Lung (tissue), 12 donors: Measurements from ENCODE around the gene PARD3B. TPM values are rescaled to one million over a fixed set of nuclear protein-coding genes. Genes with fewer than 3 reads are reported as not detected.

Experiments used
- ATAC-seq: fragments of 200-7000 bp; cut with Tn5 transposase; one replicate; pipeline ENCODE4 v1.9.1; 2020; ENCODE audit warnings: moderate number of reproducible peaks; ENCODE audit not compliant: insufficient read depth, low FRiP score
- DNase-seq, 3 donors: peaks; one replicate each; pipeline ENCODE4 v3.0.0-alpha.2; 2013 to 2017
- H3K27ac ChIP-seq, 2 donors: one replicate each; pipeline ENCODE4 v1.5.1; 2013; ENCODE audit warnings: mild to moderate bottlenecking in 2 of 2, moderate library complexity in 2 of 2, control low read depth in 1 of 2, inconsistent platforms in 1 of 2, low read depth in 1 of 2, low read length in 1 of 2
- H3K27me3 ChIP-seq, 3 donors: one replicate each; pipeline ENCODE4 v1.5.1; 2013; ENCODE audit warnings: low read length in 2 of 3; ENCODE audit not compliant: control insufficient read depth in 3 of 3, insufficient read depth in 3 of 3
- H3K36me3 ChIP-seq, 4 donors: one replicate each; pipeline ENCODE4 v1.5.1; 2013; ENCODE audit warnings: low read length in 4 of 4, mild to moderate bottlenecking in 1 of 4, moderate library complexity in 1 of 4; ENCODE audit not compliant: control insufficient read depth in 4 of 4, insufficient read depth in 4 of 4
- H3K4me1 ChIP-seq, 5 donors: one replicate each; pipeline ENCODE4 v1.5.1; 2013; ENCODE audit warnings: low read length in 5 of 5, mild to moderate bottlenecking in 2 of 5, moderate library complexity in 1 of 5; ENCODE audit not compliant: control insufficient read depth in 5 of 5, insufficient read depth in 5 of 5
- H3K4me3 ChIP-seq: one replicate; pipeline ENCODE4 v1.5.1; 2013; ENCODE audit warnings: mild to moderate bottlenecking, control low read depth, moderate library complexity
- H3K9ac ChIP-seq, 2 donors: one replicate each; pipeline ENCODE4 v1.5.1; 2013; ENCODE audit warnings: low read length in 2 of 2, control low read depth in 1 of 2; ENCODE audit not compliant: insufficient read depth in 1 of 2
- H3K9me3 ChIP-seq, 4 donors: one replicate each; pipeline ENCODE4 v1.5.1; 2013; ENCODE audit warnings: low read length in 3 of 4, mild to moderate bottlenecking in 1 of 4, moderate library complexity in 1 of 4; ENCODE audit not compliant: control insufficient read depth in 4 of 4, insufficient read depth in 3 of 4
- CTCF ChIP-seq: IDR thresholded peaks from 2 replicates; pipeline ENCODE4 v1.5.1; 2012; ENCODE audit warnings: mild to moderate bottlenecking; ENCODE audit errors: control extremely low read depth, extremely low read depth
- WGBS, 2 donors: extraction: QIAGEN DNeasy Blood & Tissue Kit; methylation state at CpG; one replicate each; pipeline ENCODE4 v1.1.7; 2013; 5-methylcytosine and 5-hydroxymethylcytosine counted together
- polyA plus RNA-seq, 2 donors: library from polyadenylated mRNA; stranded (reverse); fragments of 200-250 nt; gene quantifications; one replicate each; pipeline ENCODE4 v1.2.1, GENCODE V29; 2013
- total RNA-seq, 2 donors: library from RNA; depleted of rRNA in 1 of 2; stranded (reverse); fragments of >200 nt in 1 of 2; gene quantifications; one replicate each; pipeline ENCODE4 v1.2.1, GENCODE V29; 2014 to 2021
- donor health status: control.
- donor health status: control.
- donor health status: Bipolar disorder and iron deficiency.
- donor health status: healthy.
- donor health status: DM: yes; HTN: yes; CAD: no.

Gene PARD3B
- total and polyA plus RNA-seq, 4 donors: 2.4 to 38.7 (median 17.1) TPM

DNA sequence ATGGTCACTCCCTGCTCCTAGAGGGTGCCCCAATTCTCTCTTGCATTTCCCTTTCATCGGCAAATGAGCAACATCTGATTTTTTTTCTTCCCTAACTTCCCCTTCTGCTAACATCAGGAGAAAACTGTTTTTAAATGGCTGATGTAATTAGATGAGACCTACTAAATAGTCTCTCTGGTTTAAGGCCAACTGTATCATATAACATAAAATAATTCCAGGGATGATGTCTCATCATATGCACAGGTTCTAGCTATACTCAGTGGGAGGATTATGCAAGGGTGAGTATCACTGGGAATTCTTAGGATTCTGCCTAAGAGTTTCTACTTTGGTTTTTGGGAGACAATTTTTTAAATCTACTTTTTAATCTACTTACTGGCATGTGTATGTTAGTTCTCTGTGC is 193.4 kb downstream of the PARD3B start:
- Histone ChIP-seq H3K27ac (no peak overlapping the region), H3K9me3 (peaks cover 0 to 2% (median 0%) of the 10 kb centered on the region in 4 donors), H3K4me3 (no peak overlapping the region), H3K27me3 (no peaks in the 10 kb centered on the region), H3K9ac (no peak overlapping the region), H3K4me1 (no peaks in the 10 kb centered on the region), H3K36me3 (no peaks in the 10 kb centered on the region)
- DNase-seq: no peak
- ATAC-seq: no peak
- no peak for TF ChIP-seq CTCF
- WGBS, 2 donors: 60 to 66% methylated on average over 1 of the region's 1 CpG

DNA sequence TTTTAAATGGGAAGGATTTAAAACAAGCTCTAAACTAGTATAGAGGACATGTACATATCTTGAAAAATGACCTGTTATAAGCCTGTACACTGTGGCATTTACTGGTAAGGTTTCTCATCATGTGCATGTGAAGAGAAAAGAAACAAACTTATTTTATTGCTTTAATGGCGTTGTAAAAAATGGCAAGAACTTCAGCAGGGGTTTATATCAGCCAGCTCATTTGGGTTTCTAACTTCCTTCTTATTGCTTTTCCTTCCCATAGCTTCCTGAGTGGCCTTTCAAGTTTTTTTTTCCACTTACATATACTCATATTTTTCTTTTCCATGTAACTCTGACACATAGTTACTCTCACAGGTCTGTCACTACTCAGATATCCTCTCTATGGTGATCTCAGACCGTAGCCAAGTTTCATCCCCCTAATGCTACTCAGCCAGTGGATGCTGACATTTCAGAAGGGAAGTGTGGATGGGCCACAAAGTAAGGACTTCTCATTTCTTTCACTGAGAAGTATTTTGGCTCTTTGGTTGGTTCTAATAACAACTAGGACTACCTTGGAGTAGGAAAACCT is 198.2 kb downstream of the PARD3B start:
- Histone ChIP-seq H3K4me1 (no peaks in the 10 kb centered on the region), H3K27me3 (no peaks in the 10 kb centered on the region), H3K36me3 (no peaks in the 10 kb centered on the region), H3K4me3 (no peak overlapping the region), H3K27ac (no peak overlapping the region), H3K9me3 (peaks cover 0 to 2% (median 0%) of the 10 kb centered on the region in 4 donors), H3K9ac (no peak overlapping the region)
- DNase-seq (no peak), ATAC-seq (no peak)
- WGBS, 2 donors: 37 to 49% methylated on average over 2 of the region's 2 CpGs
- TF ChIP-seq CTCF: no peak

DNA sequence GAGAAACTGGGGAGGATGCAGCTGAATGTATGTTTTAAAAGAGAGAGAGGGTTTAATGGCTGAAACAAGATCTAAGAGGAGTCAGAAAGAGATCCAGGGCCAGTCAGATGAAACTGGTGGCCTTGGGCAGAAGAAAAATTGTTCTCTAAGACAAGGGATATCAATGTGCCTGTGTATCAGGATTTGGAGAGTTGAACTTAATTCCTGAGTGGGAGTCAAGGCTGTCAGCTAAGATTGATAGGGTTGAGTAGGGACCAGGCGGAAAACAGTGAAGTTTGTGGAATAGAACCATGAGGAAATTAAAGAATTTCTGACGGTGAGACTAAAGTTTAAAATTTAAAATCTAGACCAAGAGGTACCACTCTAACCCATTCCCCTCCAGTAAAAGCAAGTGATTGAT is 199.2 kb downstream of the PARD3B start:
- H3K4me3 ChIP-seq: no peak overlapping the region
- no peaks in the 10 kb centered on the region for H3K27me3 ChIP-seq
- peaks cover 0 to under 1% (median 0%) of the 10 kb centered on the region in 5 donors for H3K4me1 ChIP-seq
- ATAC-seq: no peak
- TF ChIP-seq CTCF: no peak
- H3K9me3 ChIP-seq: peaks cover 0 to 2% (median 0%) of the 10 kb centered on the region in 4 donors
- H3K36me3 ChIP-seq: no peaks in the 10 kb centered on the region
- H3K9ac ChIP-seq: no peak overlapping the region
- no peak overlapping the region for H3K27ac ChIP-seq
- DNase-seq: no peak
- WGBS, 2 donors: 97% methylated on average over 2 of the region's 2 CpGs

DNA sequence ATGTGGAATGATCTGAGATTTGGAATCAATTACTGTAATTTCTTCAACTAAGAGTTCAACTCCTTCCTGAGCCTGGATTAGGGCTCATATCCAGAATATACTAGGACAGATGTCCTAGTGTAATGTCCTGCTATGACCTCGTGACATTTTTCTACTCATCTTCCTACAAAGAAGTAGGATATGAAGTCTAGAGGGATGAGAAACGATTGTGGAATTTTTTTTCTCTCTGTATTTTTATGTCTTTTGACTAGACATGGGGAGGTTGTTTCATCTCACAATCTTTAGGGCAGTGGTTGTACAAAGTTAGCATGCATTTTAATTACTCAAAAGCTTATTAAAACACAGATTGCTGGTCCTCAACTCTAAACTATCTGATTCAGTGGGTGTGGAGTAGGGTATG is 203.0 kb downstream of the PARD3B start:
- ATAC-seq: no peak
- 84 to 86% methylated on average over 2 of the region's 2 CpGs for WGBS, 2 donors
- TF ChIP-seq CTCF: no peak

More for the DNA sequence above, 203.0 kb downstream of the PARD3B start:
- H3K4me1 ChIP-seq: peaks cover 0 to 2% (median 0%) of the 10 kb centered on the region in 5 donors
- no peaks in the 10 kb centered on the region for H3K36me3 ChIP-seq
- no peaks in the 10 kb centered on the region for H3K27me3 ChIP-seq
- H3K4me3 ChIP-seq: no peak overlapping the region
- no peak overlapping the region for H3K27ac ChIP-seq
- DNase-seq: no peak
- H3K9ac ChIP-seq: no peak overlapping the region
- no peaks in the 10 kb centered on the region for H3K9me3 ChIP-seq
